ENCODE measurements around the gene IQCM.

- no peak for TF ChIP-seq CTCF (IDR thresholded peaks at IDR 0.05; ENCODE audit: insufficient read depth, low read length)
- TF ChIP-seq POLR2AphosphoS5 (IDR thresholded peaks at IDR 0.05; ENCODE audit: low read depth) = no peak
- TF ChIP-seq GABPA (IDR thresholded peaks at IDR 0.05; ENCODE audit: low read depth) = no peak
- TF ChIP-seq SPI1 (IDR thresholded peaks at IDR 0.05; ENCODE audit: borderline replicate concordance, low read depth) = no peak
- no peak for TF ChIP-seq REST (IDR thresholded peaks at IDR 0.05; ENCODE audit: insufficient replicate concordance, low read depth)
Measured at GRCh38 chr4:149404143-149404542, 411.5 kb downstream of the IQCM start.

All from HL-60 (cell line).